Right lobe of liver (tissue), 4 donors: ENCODE data around the gene FAM83C.

ENCODE experiments used
- CTCF ChIP-seq, 4 donors: fragments of 200-600 bp in 3 of 4; fragments of 450-650 bp in 1 of 4; IDR thresholded peaks; one replicate each; pipeline versions ENCODE4 v1.5.1 to v1.8.0; 2016 to 2022; ENCODE audit warnings: antibody characterized with exemption in 4 of 4, mild to moderate bottlenecking in 2 of 4
- POLR2A ChIP-seq: fragments of 450-650 bp; IDR thresholded peaks from one replicate; pipeline ENCODE4 v1.6.1; 2017; ENCODE audit warnings: antibody characterized with exemption, mild to moderate bottlenecking
- donor health status: DM: no; HTN: no; CAD: no.
- donor health status: DM: no; HTN: no; CAD: no.
- donor health status: DM: no; HTN: yes; CAD: no.

- no peak for TF ChIP-seq CTCF (IDR thresholded peaks at IDR 0.05)
- no peak for TF ChIP-seq POLR2A
These were observed 52.0 kb downstream of the FAM83C start for GRCh38 chr20:35240083-35240810.
